Tibial artery (tissue), 4 donors: ENCODE results near the gene BRINP2.
"Not testable (repeated sequence)": the region's sequence is repeated elsewhere in the genome, so short reads cannot be mapped to it uniquely, and the experiment has no call there.

Experiments used
- DNase-seq, 2 donors: peaks; one replicate each; pipeline ENCODE4 v3.0.0-alpha.2; 2019
- H3K27ac ChIP-seq, 2 donors: fragments of 200-600 bp; sonication (generic) in 1 of 2; 1 replicate in 1 of 2; 2 replicates in 1 of 2; pipeline ENCODE4 v1.5.1; 2018 to 2019; ENCODE audit warnings: mild to moderate bottlenecking in 1 of 2
- H3K27me3 ChIP-seq, 2 donors: fragments of 200-600 bp; sonication (generic) in 1 of 2; one replicate each; pipeline versions ENCODE4 v1.5.1 to v1.6.0; 2016 to 2019
- H3K36me3 ChIP-seq, 3 donors: fragments of 200-600 bp; sonication (generic) in 2 of 3; one replicate each; pipeline ENCODE4 v1.5.1; 2016 to 2019; ENCODE audit warnings: mild to moderate bottlenecking in 2 of 3
- H3K4me1 ChIP-seq, 4 donors: fragments of 200-600 bp; sonication (generic) in 2 of 4; 1 replicate in 3 of 4; 2 replicates in 1 of 4; pipeline ENCODE4 v1.5.1; 2016 to 2019
- H3K4me3 ChIP-seq, 2 donors: fragments of 200-600 bp; sonication (generic) in 1 of 2; 1 replicate in 1 of 2; 2 replicates in 1 of 2; pipeline ENCODE4 v1.5.1; 2018 to 2019; ENCODE audit warnings: mild to moderate bottlenecking in 2 of 2
- H3K9me3 ChIP-seq, 3 donors: fragments of 200-600 bp; sonication (generic) in 1 of 3; one replicate each; pipeline ENCODE4 v1.5.1; 2016 to 2019
- intact Hi-C: fragments of 100-400 bp; cut with DNase I; formaldehyde crosslinking; loops from one replicate; pipeline ENCODE4 v1.15.0; 2023; ENCODE audit warnings: low total_unique reads
- TF ChIP-seq, protein P1 (sequence below), 2 experiments: fragments of 200-600 bp in 1 of 2; fragments of 450-650 bp in 1 of 2; IDR thresholded peaks; one replicate each; pipeline ENCODE4 v1.5.1; 2017 to 2019; ENCODE audit warnings: antibody characterized with exemption in 2 of 2, mild to moderate bottlenecking in 1 of 2, moderate library complexity in 1 of 2

Gene BRINP2

DNA sequence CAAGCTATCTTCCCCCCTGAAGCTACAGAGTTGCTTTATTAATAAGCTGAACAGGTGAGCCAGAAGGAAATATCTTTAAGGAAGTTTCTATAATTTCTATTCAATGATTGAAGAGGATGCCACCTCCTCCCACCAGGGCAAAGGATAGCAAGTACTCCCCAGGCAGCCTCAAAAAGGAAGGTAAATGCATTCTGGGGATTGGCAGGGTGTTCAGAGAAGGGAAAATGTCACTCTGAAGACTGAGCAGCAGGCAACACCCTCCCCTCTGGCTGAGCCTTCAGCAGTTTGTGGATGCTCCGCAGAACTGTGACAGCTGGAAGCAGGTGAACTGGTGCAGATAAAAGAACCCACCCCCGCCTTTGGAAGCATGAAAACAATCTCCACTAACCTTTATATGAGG lies 140.8 kb downstream of the BRINP2 start:
- H3K36me3 ChIP-seq: no peaks in the 10 kb centered on the region
- H3K27ac ChIP-seq: no peak overlapping the region
- no peaks in the 10 kb centered on the region for H3K4me1 ChIP-seq
- H3K27me3 ChIP-seq: no peaks in the 10 kb centered on the region
- no peak for DNase-seq
- intact Hi-C loops: no loop called here
- TF ChIP-seq, protein P1, sequence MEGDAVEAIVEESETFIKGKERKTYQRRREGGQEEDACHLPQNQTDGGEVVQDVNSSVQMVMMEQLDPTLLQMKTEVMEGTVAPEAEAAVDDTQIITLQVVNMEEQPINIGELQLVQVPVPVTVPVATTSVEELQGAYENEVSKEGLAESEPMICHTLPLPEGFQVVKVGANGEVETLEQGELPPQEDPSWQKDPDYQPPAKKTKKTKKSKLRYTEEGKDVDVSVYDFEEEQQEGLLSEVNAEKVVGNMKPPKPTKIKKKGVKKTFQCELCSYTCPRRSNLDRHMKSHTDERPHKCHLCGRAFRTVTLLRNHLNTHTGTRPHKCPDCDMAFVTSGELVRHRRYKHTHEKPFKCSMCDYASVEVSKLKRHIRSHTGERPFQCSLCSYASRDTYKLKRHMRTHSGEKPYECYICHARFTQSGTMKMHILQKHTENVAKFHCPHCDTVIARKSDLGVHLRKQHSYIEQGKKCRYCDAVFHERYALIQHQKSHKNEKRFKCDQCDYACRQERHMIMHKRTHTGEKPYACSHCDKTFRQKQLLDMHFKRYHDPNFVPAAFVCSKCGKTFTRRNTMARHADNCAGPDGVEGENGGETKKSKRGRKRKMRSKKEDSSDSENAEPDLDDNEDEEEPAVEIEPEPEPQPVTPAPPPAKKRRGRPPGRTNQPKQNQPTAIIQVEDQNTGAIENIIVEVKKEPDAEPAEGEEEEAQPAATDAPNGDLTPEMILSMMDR (IDR thresholded peaks at IDR 0.05): no peak
- no peak overlapping the region for H3K4me3 ChIP-seq
- no peaks in the 10 kb centered on the region for H3K9me3 ChIP-seq

DNA sequence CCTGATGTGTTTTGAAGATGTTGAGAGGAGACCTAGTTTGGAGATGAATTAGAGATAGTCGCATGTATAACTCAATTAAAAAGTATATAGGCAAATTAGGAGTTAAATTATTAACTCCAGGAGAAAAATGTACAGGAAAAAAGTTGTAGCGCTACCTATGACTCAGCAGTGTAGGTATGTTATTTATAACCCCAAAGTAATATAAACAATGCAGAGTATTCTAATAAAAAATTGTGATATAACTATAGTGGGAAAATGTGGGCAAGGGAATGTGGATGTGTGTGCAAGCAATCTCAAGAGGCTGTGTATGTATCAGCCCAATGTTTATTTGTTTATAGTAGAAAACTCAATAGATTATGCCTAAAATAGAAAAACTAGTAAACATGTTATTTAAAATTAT lies 144.5 kb downstream of the BRINP2 start:
- no peak for DNase-seq
- Histone ChIP-seq H3K9me3 (peaks cover 0 to 5% (median 0%) of the 10 kb centered on the region in 3 donors), H3K4me1 (no peaks in the 10 kb centered on the region), H3K36me3 (no peaks in the 10 kb centered on the region), H3K27ac (no peak overlapping the region), H3K4me3 (no peak overlapping the region), H3K27me3 (no peaks in the 10 kb centered on the region)
- TF ChIP-seq, protein P1 (IDR thresholded peaks at IDR 0.05): no peak
- intact Hi-C loops: no loop called here

DNA sequence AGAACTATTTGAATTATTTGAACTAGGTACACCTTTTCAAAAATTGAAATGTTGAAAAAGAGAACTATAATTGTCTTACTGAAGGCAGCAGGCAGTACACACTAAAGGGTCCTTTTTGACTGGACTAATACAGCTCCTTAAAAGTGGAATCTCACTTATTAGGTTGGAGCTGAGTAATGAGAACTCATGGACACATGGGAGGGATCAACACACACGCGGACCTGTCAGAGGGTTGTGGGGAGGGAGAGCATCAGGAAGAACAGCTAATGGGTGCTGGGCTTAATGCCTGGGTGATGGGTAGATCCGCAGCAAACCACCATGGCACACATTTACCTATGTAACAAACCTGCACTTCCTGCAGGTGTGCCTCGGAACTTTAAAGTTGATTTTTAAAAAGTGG lies 145.0 kb downstream of the BRINP2 start:
- TF ChIP-seq, protein P1 (IDR thresholded peaks at IDR 0.05): no peak
- intact Hi-C loops: no loop called here
- no peak overlapping the region for H3K4me3 ChIP-seq
- no peaks in the 10 kb centered on the region for H3K27me3 ChIP-seq
- H3K27ac ChIP-seq: no peak overlapping the region
- no peak for DNase-seq
- no peaks in the 10 kb centered on the region for H3K36me3 ChIP-seq
- peaks cover 0 to 6% (median 0%) of the 10 kb centered on the region in 3 donors for H3K9me3 ChIP-seq
- H3K4me1 ChIP-seq: no peaks in the 10 kb centered on the region

DNA sequence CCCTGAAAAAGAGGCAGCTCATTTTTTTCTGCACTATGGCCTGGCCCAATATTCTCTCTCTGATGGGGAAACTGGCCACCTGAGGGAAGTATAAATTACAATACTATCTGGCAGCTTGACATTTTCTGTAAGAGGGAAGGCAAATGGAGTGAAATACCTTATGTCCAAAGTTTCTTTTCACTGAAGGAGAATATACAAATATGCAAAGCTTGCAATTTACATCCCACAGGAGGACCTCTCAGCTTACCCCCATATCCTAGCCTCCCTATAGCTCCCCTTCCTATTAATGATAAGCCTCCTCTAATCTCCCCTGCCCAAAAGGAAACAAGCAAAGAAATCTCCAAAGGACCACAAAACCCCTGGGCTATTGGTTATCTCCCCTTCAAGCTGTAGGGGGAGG lies 150.7 kb downstream of the BRINP2 start:
- H3K9me3 ChIP-seq, H3K4me3 ChIP-seq: not testable (repeated sequence)

DNA sequence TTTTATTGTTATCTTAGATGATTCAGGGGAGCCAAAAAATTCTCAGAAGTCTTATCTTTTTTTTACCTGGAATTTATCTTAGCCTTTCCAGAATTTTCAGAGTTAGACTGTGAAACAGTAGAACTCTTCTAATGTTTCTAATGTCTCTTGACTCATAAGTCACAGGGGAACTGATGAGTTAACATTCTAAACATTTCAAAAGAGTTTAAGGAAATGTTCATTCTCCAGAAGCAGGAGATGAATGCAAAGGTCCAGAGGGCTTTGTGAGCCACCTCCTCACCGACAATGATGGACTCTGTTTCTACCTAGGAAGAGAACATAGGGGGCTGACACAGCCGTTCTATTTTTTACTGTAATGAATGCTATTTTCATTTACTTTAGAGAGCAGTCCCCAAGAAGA lies 157.5 kb downstream of the BRINP2 start:
- TF ChIP-seq, protein P1 (IDR thresholded peaks at IDR 0.05): no peak

More for the DNA sequence above, 150.7 kb downstream of the BRINP2 start:
- intact Hi-C loops, H3K4me1 ChIP-seq, H3K27me3 ChIP-seq, H3K27ac ChIP-seq, DNase-seq, H3K36me3 ChIP-seq: not testable (repeated sequence)

DNA sequence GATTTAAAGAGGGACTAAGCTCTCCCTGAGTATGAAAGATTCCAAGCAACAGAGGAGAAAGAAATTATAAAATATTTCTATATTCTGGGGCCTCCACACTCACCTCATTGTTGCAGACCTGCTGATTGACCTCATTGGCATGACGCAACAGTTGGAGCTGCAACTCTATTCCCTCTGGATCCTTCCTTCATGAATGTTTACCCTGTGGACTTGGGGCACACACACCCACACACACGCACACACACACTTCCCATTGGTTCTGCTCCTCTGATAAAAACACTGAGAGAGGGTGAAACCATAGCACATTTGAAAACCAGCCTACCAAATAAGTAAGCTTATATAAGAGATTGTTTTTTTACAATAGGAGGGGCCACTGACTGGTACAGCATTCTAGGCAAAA lies 159.1 kb downstream of the BRINP2 start:
- Histone ChIP-seq H3K36me3 (no peaks in the 10 kb centered on the region), H3K4me1 (peaks cover 0 to 6% (median 0%) of the 10 kb centered on the region in 4 donors), H3K9me3 (no peaks in the 10 kb centered on the region), H3K27ac (no peak overlapping the region), H3K4me3 (no peak overlapping the region), H3K27me3 (no peaks in the 10 kb centered on the region)
- DNase-seq: no peak
- intact Hi-C loops: no loop called here
- TF ChIP-seq, protein P1 (IDR thresholded peaks at IDR 0.05): no peak

More for the DNA sequence above, 157.5 kb downstream of the BRINP2 start:
- Histone ChIP-seq H3K4me1 (no peaks in the 10 kb centered on the region), H3K27ac (no peak overlapping the region), H3K27me3 (no peaks in the 10 kb centered on the region), H3K9me3 (no peaks in the 10 kb centered on the region), H3K4me3 (no peak overlapping the region), H3K36me3 (no peaks in the 10 kb centered on the region)
- DNase-seq: no peak
- intact Hi-C loops: no loop called here
